DND-41 (cell line): Measurements from ENCODE around the gene FGF7.

Experiments
- ATAC-seq: fragments of 200-7000 bp; cut with Tn5 transposase; 3 replicates; pipeline ENCODE4 v1.9.1; 2021; ENCODE audit warnings: low read depth; ENCODE audit not compliant: insufficient read depth
- DNase-seq: peaks from one replicate; pipeline ENCODE4 v3.0.0-alpha.2; 2020
- H2AFZ ChIP-seq: 2 replicates; pipeline ENCODE4 v1.6.0; 2012; ENCODE audit warnings: low read depth, low read length
- H3K27ac ChIP-seq: 2 replicates; pipeline ENCODE4 v1.5.1; 2012; ENCODE audit warnings: low read length, inconsistent platforms
- H3K27me3 ChIP-seq: fragments of 200-600 bp; sonication (generic); 2 replicates; pipeline ENCODE4 v1.6.0; 2012; ENCODE audit warnings: low read length, mild to moderate bottlenecking, inconsistent platforms; ENCODE audit not compliant: insufficient read depth, poor library complexity
- H3K36me3 ChIP-seq: 2 replicates; pipeline ENCODE4 v1.5.1; 2012; ENCODE audit warnings: low read length, inconsistent platforms; ENCODE audit not compliant: insufficient read depth
- H3K4me1 ChIP-seq: 2 replicates; pipeline ENCODE4 v1.5.1; 2012; ENCODE audit warnings: mild to moderate bottlenecking, low read length; ENCODE audit not compliant: insufficient read depth
- H3K4me2 ChIP-seq: 2 replicates; pipeline ENCODE4 v1.6.0; 2012; ENCODE audit warnings: mild to moderate bottlenecking, moderate library complexity, low read length, inconsistent platforms; ENCODE audit not compliant: insufficient read depth
- H3K4me3 ChIP-seq, 2 experiments: fragments of 200-600 bp in 1 of 2; shearing (Covaris generic) in 1 of 2; 2 replicates each; pipeline ENCODE4 v1.5.1; 2012 to 2016; ENCODE audit warnings: inconsistent platforms in 2 of 2, low read length in 2 of 2, mild to moderate bottlenecking in 2 of 2, low read depth in 1 of 2, moderate library complexity in 1 of 2
- H3K79me2 ChIP-seq: 2 replicates; pipeline ENCODE4 v1.6.0; 2012; ENCODE audit warnings: low read length, inconsistent platforms; ENCODE audit not compliant: insufficient read depth
- H3K9ac ChIP-seq: 2 replicates; pipeline ENCODE4 v1.6.0; 2012; ENCODE audit warnings: low read depth, mild to moderate bottlenecking, inconsistent platforms, low read length, moderate library complexity
- H3K9me3 ChIP-seq: 2 replicates; pipeline ENCODE4 v1.5.1; 2012; ENCODE audit warnings: low read length, moderate library complexity, mild to moderate bottlenecking, inconsistent platforms; ENCODE audit not compliant: insufficient read depth, severe bottlenecking
- H4K20me1 ChIP-seq: 2 replicates; pipeline ENCODE4 v1.6.0; 2012; ENCODE audit warnings: low read length; ENCODE audit not compliant: insufficient read depth
- CTCF ChIP-seq: IDR thresholded peaks from 2 replicates; pipeline ENCODE4 v1.5.1; 2012; ENCODE audit warnings: borderline replicate concordance, low read length, moderate library complexity, mild to moderate bottlenecking; ENCODE audit not compliant: poor library complexity, severe bottlenecking; ENCODE audit errors: extremely low read depth
- EZH2 ChIP-seq: IDR thresholded peaks from 3 replicates; pipeline ENCODE4 v1.6.1; 2012; ENCODE audit warnings: borderline replicate concordance, low read depth, mild to moderate bottlenecking, moderate library complexity, low read length, inconsistent platforms; ENCODE audit not compliant: severe bottlenecking

The FGF7 gene

GRCh38 chr15:49521802-49522201 lies 98.8 kb downstream of the FGF7 start:
- no peak for ATAC-seq
- Histone ChIP-seq H3K36me3 (no peaks in the 10 kb centered on the region), H3K4me1 (no peaks in the 10 kb centered on the region), H3K27me3 (no peaks in the 10 kb centered on the region), H3K79me2 (no peaks in the 10 kb centered on the region), H3K4me2 (no peak overlapping the region), H4K20me1 (no peaks in the 10 kb centered on the region), H3K9me3 (no peaks in the 10 kb centered on the region), H3K4me3 (no peak overlapping the region), H3K9ac (no peak overlapping the region), H2AFZ (no peak overlapping the region), H3K27ac (no peak overlapping the region)
- TF ChIP-seq CTCF (no peak), EZH2 (no peak)
- DNase-seq: no peak

GRCh38 chr15:49528289-49528688 lies 105.2 kb downstream of the FGF7 start:
- Histone ChIP-seq H3K4me3 (no peak overlapping the region), H3K4me2 (no peak overlapping the region), H3K9me3 (no peaks in the 10 kb centered on the region), H3K27me3 (no peaks in the 10 kb centered on the region), H3K27ac (no peak overlapping the region), H2AFZ (no peak overlapping the region), H3K9ac (no peak overlapping the region), H3K36me3 (no peaks in the 10 kb centered on the region), H4K20me1 (no peaks in the 10 kb centered on the region), H3K79me2 (no peaks in the 10 kb centered on the region), H3K4me1 (no peaks in the 10 kb centered on the region)
- TF ChIP-seq CTCF (no peak), EZH2 (no peak)
- DNase-seq (no peak), ATAC-seq (no peak)

GRCh38 chr15:49530092-49530491 lies 107.0 kb downstream of the FGF7 start:
- Histone ChIP-seq H3K27ac (no peak overlapping the region), H3K4me1 (no peaks in the 10 kb centered on the region), H3K9me3 (no peaks in the 10 kb centered on the region), H4K20me1 (no peaks in the 10 kb centered on the region), H3K9ac (no peak overlapping the region), H3K36me3 (no peaks in the 10 kb centered on the region), H3K4me3 (no peak overlapping the region), H2AFZ (no peak overlapping the region), H3K4me2 (no peak overlapping the region), H3K79me2 (no peaks in the 10 kb centered on the region), H3K27me3 (no peaks in the 10 kb centered on the region)
- DNase-seq: no peak
- ATAC-seq: no peak
- TF ChIP-seq CTCF (no peak), EZH2 (no peak)
